ENCODE data around the gene PRKCA.

The PRKCA gene

DNA sequence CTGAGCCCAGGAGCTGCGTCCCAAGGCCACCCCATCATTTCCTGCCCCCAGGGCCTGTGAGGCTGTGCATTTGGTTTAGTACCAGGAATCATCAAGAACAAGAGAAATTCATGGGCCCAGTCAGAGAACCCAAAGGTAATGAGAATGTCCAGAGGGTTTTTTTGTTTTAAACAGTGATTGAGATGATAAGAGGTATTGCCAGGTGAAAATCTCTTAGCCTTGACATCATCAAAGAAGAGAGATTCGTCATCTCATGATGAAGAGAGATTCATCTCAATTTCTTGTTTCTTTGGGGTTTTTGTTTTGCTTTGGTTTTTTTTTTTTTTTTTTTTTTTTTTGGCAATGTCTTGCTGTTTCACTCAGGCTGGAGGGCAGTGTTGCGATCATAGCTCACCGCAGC is 361.9 kb downstream of the PRKCA start:
- TF ChIP-seq, protein P1, sequence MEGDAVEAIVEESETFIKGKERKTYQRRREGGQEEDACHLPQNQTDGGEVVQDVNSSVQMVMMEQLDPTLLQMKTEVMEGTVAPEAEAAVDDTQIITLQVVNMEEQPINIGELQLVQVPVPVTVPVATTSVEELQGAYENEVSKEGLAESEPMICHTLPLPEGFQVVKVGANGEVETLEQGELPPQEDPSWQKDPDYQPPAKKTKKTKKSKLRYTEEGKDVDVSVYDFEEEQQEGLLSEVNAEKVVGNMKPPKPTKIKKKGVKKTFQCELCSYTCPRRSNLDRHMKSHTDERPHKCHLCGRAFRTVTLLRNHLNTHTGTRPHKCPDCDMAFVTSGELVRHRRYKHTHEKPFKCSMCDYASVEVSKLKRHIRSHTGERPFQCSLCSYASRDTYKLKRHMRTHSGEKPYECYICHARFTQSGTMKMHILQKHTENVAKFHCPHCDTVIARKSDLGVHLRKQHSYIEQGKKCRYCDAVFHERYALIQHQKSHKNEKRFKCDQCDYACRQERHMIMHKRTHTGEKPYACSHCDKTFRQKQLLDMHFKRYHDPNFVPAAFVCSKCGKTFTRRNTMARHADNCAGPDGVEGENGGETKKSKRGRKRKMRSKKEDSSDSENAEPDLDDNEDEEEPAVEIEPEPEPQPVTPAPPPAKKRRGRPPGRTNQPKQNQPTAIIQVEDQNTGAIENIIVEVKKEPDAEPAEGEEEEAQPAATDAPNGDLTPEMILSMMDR (IDR thresholded peaks at IDR 0.05; ENCODE audit: extremely low read depth, missing control alignments), result no peak

GRCh38 chr17:66665194-66665593 is 362.8 kb downstream of the PRKCA start:
- no peak for DNase-seq (ENCODE audit: low spot score)
- TF ChIP-seq, protein P1 (IDR thresholded peaks at IDR 0.05; ENCODE audit: extremely low read depth, missing control alignments), result no peak

More for the DNA sequence above, 361.9 kb downstream of the PRKCA start:
- no peak for DNase-seq (ENCODE audit: low spot score)

GRCh38 chr17:66667090-66667489 is 364.7 kb downstream of the PRKCA start:
- TF ChIP-seq, protein P1 (IDR thresholded peaks at IDR 0.05; ENCODE audit: extremely low read depth, missing control alignments), result no peak
- DNase-seq (ENCODE audit: low spot score), result no peak

DNA sequence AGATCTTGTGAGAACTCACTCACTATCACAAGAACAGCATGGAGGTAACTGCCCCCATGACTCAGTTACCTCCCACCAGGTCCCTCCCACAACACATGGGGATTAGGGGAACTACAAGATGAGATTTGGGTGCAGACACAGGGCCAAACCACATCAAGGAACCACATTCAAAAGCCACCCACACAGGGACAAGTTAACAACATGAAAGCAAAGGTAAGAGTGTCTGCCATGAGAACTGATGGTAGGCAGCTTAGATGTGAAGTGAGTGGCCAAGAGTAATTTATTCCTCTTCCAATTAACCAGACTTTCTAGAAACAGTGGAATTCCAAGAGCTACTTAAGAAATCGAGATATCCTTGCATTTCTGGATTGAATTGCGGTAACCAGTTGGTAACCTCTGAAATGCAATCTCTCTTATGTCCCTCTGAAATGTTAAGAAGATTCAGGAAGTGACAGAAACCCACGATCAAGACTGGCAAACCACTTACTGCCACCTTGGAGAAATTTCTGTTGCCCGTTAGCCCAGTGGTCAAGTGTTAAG is 365.1 kb downstream of the PRKCA start:
- DNase-seq (ENCODE audit: low spot score), result peak; percentile 36
- TF ChIP-seq, protein P1 (IDR thresholded peaks at IDR 0.05; ENCODE audit: extremely low read depth, missing control alignments), result no peak

DNA sequence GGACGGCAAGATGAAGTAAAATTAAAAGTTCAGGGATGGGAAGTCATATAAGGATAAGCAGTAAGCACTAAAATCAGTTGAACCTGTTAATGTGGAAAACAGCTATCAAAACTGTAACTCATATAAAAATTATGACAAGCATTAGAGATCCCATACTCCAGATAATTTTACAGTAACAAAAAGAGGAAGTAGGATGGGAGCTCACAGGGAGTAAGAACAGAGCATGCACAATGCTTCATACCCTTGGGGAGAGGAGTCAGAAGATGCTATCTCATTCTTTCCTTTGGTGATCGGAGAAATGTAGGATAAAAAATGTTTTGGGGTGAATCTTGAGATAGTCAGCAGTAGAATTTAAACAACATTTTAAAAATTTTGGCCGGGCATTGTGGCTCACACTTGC is 367.8 kb downstream of the PRKCA start:
- TF ChIP-seq, protein P1 (IDR thresholded peaks at IDR 0.05; ENCODE audit: extremely low read depth, missing control alignments), result no peak
- no peak for DNase-seq (ENCODE audit: low spot score)

DNA sequence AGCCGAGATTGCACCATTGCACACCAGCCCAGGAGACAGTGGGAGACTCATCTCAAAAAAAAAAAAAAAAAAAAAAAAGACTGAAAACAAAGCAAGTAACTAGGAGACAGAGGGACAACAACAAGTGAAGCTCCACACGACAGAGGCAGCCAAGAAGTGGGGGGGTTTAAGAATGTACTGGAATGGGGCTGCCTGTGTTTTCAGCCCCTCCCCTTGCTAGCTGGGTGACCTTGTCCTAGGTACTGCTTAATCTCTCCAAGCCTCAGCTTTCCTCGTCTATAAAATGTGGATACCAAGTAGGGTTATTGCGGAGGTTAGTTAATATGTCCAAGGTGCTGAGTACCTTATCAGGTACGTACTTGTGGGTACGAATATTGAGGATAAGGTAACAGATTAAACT is 368.7 kb downstream of the PRKCA start:
- no peak for DNase-seq (ENCODE audit: low spot score)
- TF ChIP-seq, protein P1 (IDR thresholded peaks at IDR 0.05; ENCODE audit: extremely low read depth, missing control alignments), result no peak

DNA sequence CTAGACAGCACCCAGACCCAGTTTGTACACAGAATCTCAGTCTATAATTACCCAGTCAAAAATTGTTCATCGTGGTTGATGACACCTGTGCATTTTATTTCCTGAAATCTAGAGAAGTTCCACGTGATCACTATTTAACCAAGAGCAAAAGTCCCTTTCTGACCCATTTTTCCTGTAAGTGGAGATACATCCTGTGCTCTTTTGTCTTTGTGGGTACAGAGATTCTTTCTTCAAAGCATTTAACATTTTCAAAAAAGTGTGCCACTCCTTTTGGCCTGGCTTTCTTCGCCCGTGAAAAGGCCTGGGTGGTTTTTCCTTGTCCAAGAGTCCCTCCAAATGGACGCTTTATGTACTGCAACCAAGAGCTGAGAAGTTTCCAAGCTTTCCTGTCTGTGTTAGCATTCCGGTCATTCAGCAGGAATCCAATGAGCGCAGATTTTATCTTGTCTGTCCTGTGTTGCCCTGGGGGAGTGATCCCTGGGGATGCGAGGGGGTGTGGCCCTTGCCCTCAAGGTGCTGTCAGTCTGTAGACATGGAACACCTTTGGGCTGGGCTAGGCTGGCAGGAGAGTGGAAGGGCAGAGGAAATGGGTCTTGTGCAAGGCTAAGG is 371.4 kb downstream of the PRKCA start:
- TF ChIP-seq, protein P1 (IDR thresholded peaks at IDR 0.05; ENCODE audit: extremely low read depth, missing control alignments), result peak; percentile 24
- DNase-seq (ENCODE audit: low spot score), result no peak

Data from GM20000 (cell line).